CD4-positive, CD25-positive, alpha-beta regulatory T cell (primary cell): ENCODE data around the gene CAPN7. TPM values are rescaled to one million over a fixed set of nuclear protein-coding genes. Genes with fewer than 3 reads are reported as not detected.
A peak's percentile ranks its signal among the peaks of the same experiment; 100 is the strongest.

Experiments used
- ATAC-seq, 2 donors: fragments of 150-1000 bp; cut with Tn5 transposase; one replicate each; pipeline ENCODE4 v1.10.0; 2021; ENCODE audit warnings: low read depth in 2 of 2, moderate number of reproducible peaks in 2 of 2, moderate library complexity in 1 of 2
- DNase-seq, 3 donors: peaks; one replicate each; pipeline versions ENCODE4 v3.0.0 to v3.0.0-alpha.2; 2012 to 2022; ENCODE audit warnings: mixed read lengths in 1 of 3
- H3K27ac ChIP-seq: one replicate; pipeline ENCODE4 v1.7.0; 2013; ENCODE audit warnings: mild to moderate bottlenecking, low read length; ENCODE audit not compliant: insufficient read depth, poor library complexity, severe bottlenecking
- H3K27me3 ChIP-seq: one replicate; pipeline ENCODE4 v1.7.0; 2013; ENCODE audit warnings: low read length; ENCODE audit not compliant: control insufficient read depth, insufficient read depth
- H3K36me3 ChIP-seq: one replicate; pipeline ENCODE4 v1.7.0; 2013; ENCODE audit warnings: mild to moderate bottlenecking, low read length, moderate library complexity; ENCODE audit not compliant: control insufficient read depth, insufficient read depth
- H3K4me1 ChIP-seq: 2 replicates; pipeline ENCODE4 v1.7.0; 2013; ENCODE audit warnings: mild to moderate bottlenecking, low read length; ENCODE audit not compliant: insufficient read depth, control insufficient read depth, poor library complexity, severe bottlenecking
- H3K4me3 ChIP-seq: one replicate; pipeline ENCODE4 v1.7.0; 2013; ENCODE audit warnings: low read depth, mild to moderate bottlenecking, low read length, moderate library complexity
- H3K9me3 ChIP-seq, 2 experiments: 1 replicate in 1 of 2; 2 replicates in 1 of 2; pipeline ENCODE4 v1.7.0; 2013; ENCODE audit warnings: low read length in 2 of 2, mild to moderate bottlenecking in 1 of 2, moderate library complexity in 1 of 2; ENCODE audit not compliant: control insufficient read depth in 2 of 2
- H3K27ac Mint-ChIP-seq, 3 donors: one replicate each; pipeline ENCODE4 v1.8.0; 2020 to 2022; ENCODE audit warnings: mild to moderate bottlenecking in 3 of 3, mixed read lengths in 3 of 3, moderate library complexity in 2 of 3
- H3K27me3 Mint-ChIP-seq: one replicate; pipeline ENCODE4 v1.8.0; 2022; ENCODE audit warnings: mild to moderate bottlenecking, mixed read lengths
- H3K36me3 Mint-ChIP-seq: one replicate; pipeline ENCODE4 v1.8.0; 2020; ENCODE audit warnings: mixed read lengths
- H3K4me1 Mint-ChIP-seq, 4 donors: one replicate each; pipeline ENCODE4 v1.8.0; 2020 to 2022; ENCODE audit warnings: mixed read lengths in 4 of 4, mild to moderate bottlenecking in 1 of 4
- H3K4me3 Mint-ChIP-seq, 4 donors: one replicate each; pipeline ENCODE4 v1.8.0; 2020 to 2022; ENCODE audit warnings: mild to moderate bottlenecking in 4 of 4, mixed read lengths in 4 of 4, moderate library complexity in 3 of 4
- H3K9me3 Mint-ChIP-seq, 7 donors: one replicate each; pipeline ENCODE4 v1.8.0; 2020 to 2022; ENCODE audit warnings: mixed read lengths in 7 of 7, mild to moderate bottlenecking in 3 of 7, moderate library complexity in 2 of 7
- polyA plus RNA-seq, 4 donors: library from polyadenylated mRNA; unstranded; fragments of 300-500 nt; fragmentation: Illumina TruSeq; gene quantifications; one replicate each; pipeline ENCODE4 v1.2.3, GENCODE V29; 2021
- total RNA-seq: library from RNA; stranded (reverse); gene quantifications from one replicate; pipeline ENCODE4 v1.2.3, GENCODE V29; 2022

Gene CAPN7
- total and polyA plus RNA-seq, 5 donors from 2014 or later = 21.1 to 62.3 (median 21.7) TPM

- H3K9me3 ChIP-seq = no peaks in the 10 kb centered on the region
- H3K4me3 ChIP-seq = no peak overlapping the region
- Mint-ChIP-seq H3K9me3 (no peaks in the 10 kb centered on the region), H3K4me3 (no peak overlapping the region), H3K36me3 (no peaks in the 10 kb centered on the region), H3K27me3 (peaks cover 8% of the 10 kb centered on the region), H3K27ac (no peak overlapping the region), H3K4me1 (peaks cover 4 to 12% (median 8%) of the 10 kb centered on the region in 4 donors)
- ATAC-seq (no peak), DNase-seq (no peak)
- no peaks in the 10 kb centered on the region for H3K27me3 ChIP-seq
- H3K27ac ChIP-seq = no peak overlapping the region
- H3K4me1 ChIP-seq = no peaks in the 10 kb centered on the region
- H3K36me3 ChIP-seq = no peaks in the 10 kb centered on the region
Observed at GRCh38 chr3:15199493-15200105, 6.4 kb upstream of the CAPN7 start.

- ATAC-seq = no peak
- H3K27ac Mint-ChIP-seq = no peak overlapping the region
Observed at GRCh38 chr3:15204005-15204404, 2.0 kb upstream of the CAPN7 start.

GRCh38 chr3:15205482-15205933 is 538 bp upstream of the CAPN7 start:
- ATAC-seq (no peak), DNase-seq (no peak)
- Histone ChIP-seq H3K4me3 (peak overlapping the region; percentile 87), H3K36me3 (no peaks in the 10 kb centered on the region), H3K9me3 (no peaks in the 10 kb centered on the region), H3K4me1 (peaks cover 27% of the 10 kb centered on the region), H3K27ac (peak overlapping the region; percentile 90), H3K27me3 (no peaks in the 10 kb centered on the region)
- Mint-ChIP-seq H3K27me3 (no peaks in the 10 kb centered on the region), H3K4me1 (peaks cover 18 to 42% (median 25%) of the 10 kb centered on the region in 4 donors), H3K4me3 (peak overlapping the region; percentile 86 to 99 (median 88)), H3K9me3 (no peaks in the 10 kb centered on the region), H3K27ac (peak overlapping the region; percentile 91 to 96 (median 93)), H3K36me3 (no peaks in the 10 kb centered on the region)

More at GRCh38 chr3:15204005-15204404, 2.0 kb upstream of the CAPN7 start:
- Mint-ChIP-seq H3K27me3 (no peaks in the 10 kb centered on the region), H3K4me3 (peak overlapping the region in 2 of 4 donors; percentile 29 to 99), H3K9me3 (no peaks in the 10 kb centered on the region), H3K36me3 (no peaks in the 10 kb centered on the region), H3K4me1 (peaks cover 13 to 31% (median 24%) of the 10 kb centered on the region in 4 donors)
- no peaks in the 10 kb centered on the region for H3K27me3 ChIP-seq
- H3K4me3 ChIP-seq = no peak overlapping the region
- H3K4me1 ChIP-seq = peaks cover 21% of the 10 kb centered on the region
- H3K27ac ChIP-seq = no peak overlapping the region
- DNase-seq = no peak
- H3K36me3 ChIP-seq = no peaks in the 10 kb centered on the region
- H3K9me3 ChIP-seq = no peaks in the 10 kb centered on the region

GRCh38 chr3:15206662-15207576 is 873 bp downstream of the CAPN7 start:
- H3K27ac Mint-ChIP-seq = peak overlapping the region; percentile 90 to 93 (median 92)
- peaks cover 3% of the 10 kb centered on the region for H3K36me3 Mint-ChIP-seq
- Histone ChIP-seq H3K27ac (peak overlapping the region; percentile 90), H3K4me1 (peaks cover 27% of the 10 kb centered on the region), H3K36me3 (peaks cover 4% of the 10 kb centered on the region), H3K4me3 (peak overlapping the region; percentile 97), H3K27me3 (no peaks in the 10 kb centered on the region), H3K9me3 (no peaks in the 10 kb centered on the region)
- peak overlapping the region; percentile 93 to 99 (median 96) for H3K4me3 Mint-ChIP-seq
- no peaks in the 10 kb centered on the region for H3K27me3 Mint-ChIP-seq
- no peaks in the 10 kb centered on the region for H3K9me3 Mint-ChIP-seq
- peaks cover 19 to 52% (median 28%) of the 10 kb centered on the region in 4 donors for H3K4me1 Mint-ChIP-seq
- ATAC-seq (no peak), DNase-seq (peak in 2 of 3 donors; percentile 30 to 67)

GRCh38 chr3:15207836-15208504 is 1.9 kb downstream of the CAPN7 start:
- Mint-ChIP-seq H3K4me1 (peaks cover 19 to 50% (median 32%) of the 10 kb centered on the region in 4 donors), H3K36me3 (peaks cover 11% of the 10 kb centered on the region), H3K4me3 (peak overlapping the region; percentile 93 to 99 (median 96)), H3K27ac (peak overlapping the region in 2 of 3 donors; percentile 29 to 69), H3K9me3 (no peaks in the 10 kb centered on the region), H3K27me3 (no peaks in the 10 kb centered on the region)
- peaks cover 13% of the 10 kb centered on the region for H3K36me3 ChIP-seq
- H3K4me3 ChIP-seq = peak overlapping the region; percentile 97
- H3K27ac ChIP-seq = peak overlapping the region; percentile 90
- H3K4me1 ChIP-seq = peaks cover 27% of the 10 kb centered on the region
- DNase-seq = no peak
- no peak for ATAC-seq
- H3K9me3 ChIP-seq = no peaks in the 10 kb centered on the region
- H3K27me3 ChIP-seq = no peaks in the 10 kb centered on the region

- H3K9me3 Mint-ChIP-seq = no peaks in the 10 kb centered on the region
Observed at GRCh38 chr3:15211937-15212336, 5.9 kb downstream of the CAPN7 start.

GRCh38 chr3:15214758-15215157 is 8.7 kb downstream of the CAPN7 start:
- Histone ChIP-seq H3K27ac (no peak overlapping the region), H3K9me3 (no peaks in the 10 kb centered on the region), H3K4me1 (peaks cover 4% of the 10 kb centered on the region), H3K4me3 (no peak overlapping the region), H3K27me3 (no peaks in the 10 kb centered on the region), H3K36me3 (peaks cover 68% of the 10 kb centered on the region)
- DNase-seq (no peak), ATAC-seq (no peak)
- H3K9me3 Mint-ChIP-seq = no peaks in the 10 kb centered on the region
- H3K27me3 Mint-ChIP-seq = no peaks in the 10 kb centered on the region
- peak overlapping the region in 1 of 3 donors; percentile 64 for H3K27ac Mint-ChIP-seq
- H3K36me3 Mint-ChIP-seq = peaks cover 52% of the 10 kb centered on the region
- H3K4me1 Mint-ChIP-seq = peaks cover 20 to 47% (median 25%) of the 10 kb centered on the region in 4 donors
- H3K4me3 Mint-ChIP-seq = no peak overlapping the region

More at GRCh38 chr3:15211937-15212336, 5.9 kb downstream of the CAPN7 start:
- Histone ChIP-seq H3K27me3 (no peaks in the 10 kb centered on the region), H3K9me3 (no peaks in the 10 kb centered on the region), H3K4me3 (no peak overlapping the region), H3K27ac (no peak overlapping the region), H3K36me3 (peaks cover 42% of the 10 kb centered on the region), H3K4me1 (peaks cover 22% of the 10 kb centered on the region)
- H3K4me1 Mint-ChIP-seq = peaks cover 13 to 61% (median 35%) of the 10 kb centered on the region in 4 donors
- peak overlapping the region in 2 of 4 donors; percentile 22 to 23 for H3K4me3 Mint-ChIP-seq
- peak overlapping the region in 1 of 3 donors; percentile 8 for H3K27ac Mint-ChIP-seq
- no peak for ATAC-seq
- no peak for DNase-seq
- no peaks in the 10 kb centered on the region for H3K27me3 Mint-ChIP-seq
- peaks cover 28% of the 10 kb centered on the region for H3K36me3 Mint-ChIP-seq
